Measurements from ENCODE around the gene RMI2.

RMI2 gene

DNA sequence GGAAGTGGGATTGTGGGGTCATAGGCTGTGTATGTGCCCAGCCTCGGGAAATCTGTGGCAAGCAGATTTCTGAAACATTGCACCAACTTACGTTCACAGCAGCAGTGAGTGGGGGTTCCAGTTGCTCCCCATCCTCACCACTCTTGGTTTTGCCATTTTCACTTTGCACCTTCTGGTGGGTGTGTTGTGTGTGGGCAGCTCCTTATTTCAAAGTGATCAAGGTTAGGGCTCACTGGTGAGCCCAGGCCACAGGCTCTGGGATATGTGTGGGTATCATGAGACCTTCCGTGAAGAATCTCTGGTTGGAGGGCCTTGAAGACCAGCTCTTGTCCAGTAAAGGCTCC, 34.7 kb upstream of the RMI2 start:
- Histone ChIP-seq H3K9ac (ENCODE audit: low read depth in 1 of 2, low read length in 2 of 2) (no peak overlapping the region), H3K27me3 (ENCODE audit: control insufficient read depth in 1 of 2, insufficient read depth in 2 of 2, low read length in 2 of 2) (no peaks in the 10 kb centered on the region), H3K36me3 (ENCODE audit: control insufficient read depth in 1 of 2, insufficient read depth in 2 of 2, low read length in 2 of 2) (no peaks in the 10 kb centered on the region), H3K4me1 (ENCODE audit: control insufficient read depth in 1 of 2, insufficient read depth in 2 of 2, low read length in 2 of 2) (peaks cover 17 to 23% of the 10 kb centered on the region in 2 donors), H3K27ac (ENCODE audit: low read depth, low read length) (no peak overlapping the region), H3K9me3 (ENCODE audit: control insufficient read depth in 1 of 2, low read length in 2 of 2) (no peaks in the 10 kb centered on the region), H3K4me3 (ENCODE audit: low read depth in 1 of 2, low read length in 2 of 2) (no peak overlapping the region)

GRCh38 chr16:11310997-11311561, 34.2 kb upstream of the RMI2 start:
- no peak overlapping the region for H3K27ac ChIP-seq (ENCODE audit: low read depth, low read length)
- H3K27me3 ChIP-seq (ENCODE audit: control insufficient read depth in 1 of 2, insufficient read depth in 2 of 2, low read length in 2 of 2) = no peaks in the 10 kb centered on the region
- peaks cover 17 to 23% of the 10 kb centered on the region in 2 donors for H3K4me1 ChIP-seq (ENCODE audit: control insufficient read depth in 1 of 2, insufficient read depth in 2 of 2, low read length in 2 of 2)

GRCh38 chr16:11312718-11313492, 32.4 kb upstream of the RMI2 start:
- Histone ChIP-seq H3K9ac (ENCODE audit: low read depth in 1 of 2, low read length in 2 of 2) (peak overlapping the region in 1 of 2 donors; percentile 18), H3K27ac (ENCODE audit: low read depth, low read length) (no peak overlapping the region)

More at GRCh38 chr16:11310997-11311561, 34.2 kb upstream of the RMI2 start:
- Histone ChIP-seq H3K9ac (ENCODE audit: low read depth in 1 of 2, low read length in 2 of 2) (no peak overlapping the region), H3K4me3 (ENCODE audit: low read depth in 1 of 2, low read length in 2 of 2) (no peak overlapping the region), H3K36me3 (ENCODE audit: control insufficient read depth in 1 of 2, insufficient read depth in 2 of 2, low read length in 2 of 2) (no peaks in the 10 kb centered on the region), H3K9me3 (ENCODE audit: control insufficient read depth in 1 of 2, low read length in 2 of 2) (no peaks in the 10 kb centered on the region)

GRCh38 chr16:11313493-11314308, 31.6 kb upstream of the RMI2 start:
- no peak overlapping the region for H3K9ac ChIP-seq (ENCODE audit: low read depth in 1 of 2, low read length in 2 of 2)
- H3K27ac ChIP-seq (ENCODE audit: low read depth, low read length) = no peak overlapping the region
- H3K36me3 ChIP-seq (ENCODE audit: control insufficient read depth in 1 of 2, insufficient read depth in 2 of 2, low read length in 2 of 2) = no peaks in the 10 kb centered on the region
- H3K4me1 ChIP-seq (ENCODE audit: control insufficient read depth in 1 of 2, insufficient read depth in 2 of 2, low read length in 2 of 2) = peaks cover 14 to 17% of the 10 kb centered on the region in 2 donors
- no peaks in the 10 kb centered on the region for H3K27me3 ChIP-seq (ENCODE audit: control insufficient read depth in 1 of 2, insufficient read depth in 2 of 2, low read length in 2 of 2)
- H3K9me3 ChIP-seq (ENCODE audit: control insufficient read depth in 1 of 2, low read length in 2 of 2) = no peaks in the 10 kb centered on the region
- H3K4me3 ChIP-seq (ENCODE audit: low read depth in 1 of 2, low read length in 2 of 2) = no peak overlapping the region

More at GRCh38 chr16:11312718-11313492, 32.4 kb upstream of the RMI2 start:
- Histone ChIP-seq H3K4me1 (ENCODE audit: control insufficient read depth in 1 of 2, insufficient read depth in 2 of 2, low read length in 2 of 2) (peaks cover 14 to 17% of the 10 kb centered on the region in 2 donors), H3K27me3 (ENCODE audit: control insufficient read depth in 1 of 2, insufficient read depth in 2 of 2, low read length in 2 of 2) (no peaks in the 10 kb centered on the region), H3K4me3 (ENCODE audit: low read depth in 1 of 2, low read length in 2 of 2) (no peak overlapping the region), H3K9me3 (ENCODE audit: control insufficient read depth in 1 of 2, low read length in 2 of 2) (no peaks in the 10 kb centered on the region), H3K36me3 (ENCODE audit: control insufficient read depth in 1 of 2, insufficient read depth in 2 of 2, low read length in 2 of 2) (no peaks in the 10 kb centered on the region)

- H3K27ac ChIP-seq (ENCODE audit: low read depth, low read length) = no peak overlapping the region
- no peak overlapping the region for H3K4me3 ChIP-seq (ENCODE audit: low read depth in 1 of 2, low read length in 2 of 2)
- H3K27me3 ChIP-seq (ENCODE audit: control insufficient read depth in 1 of 2, insufficient read depth in 2 of 2, low read length in 2 of 2) = no peaks in the 10 kb centered on the region
- peaks cover 14 to 17% of the 10 kb centered on the region in 2 donors for H3K4me1 ChIP-seq (ENCODE audit: control insufficient read depth in 1 of 2, insufficient read depth in 2 of 2, low read length in 2 of 2)
- no peak overlapping the region for H3K9ac ChIP-seq (ENCODE audit: low read depth in 1 of 2, low read length in 2 of 2)
- H3K36me3 ChIP-seq (ENCODE audit: control insufficient read depth in 1 of 2, insufficient read depth in 2 of 2, low read length in 2 of 2) = no peaks in the 10 kb centered on the region
- no peaks in the 10 kb centered on the region for H3K9me3 ChIP-seq (ENCODE audit: control insufficient read depth in 1 of 2, low read length in 2 of 2)
Observed at GRCh38 chr16:11314309-11314894, 30.9 kb upstream of the RMI2 start.

GRCh38 chr16:11315510-11315909, 29.7 kb upstream of the RMI2 start:
- Histone ChIP-seq H3K9ac (ENCODE audit: low read depth in 1 of 2, low read length in 2 of 2) (no peak overlapping the region), H3K4me3 (ENCODE audit: low read depth in 1 of 2, low read length in 2 of 2) (no peak overlapping the region), H3K27me3 (ENCODE audit: control insufficient read depth in 1 of 2, insufficient read depth in 2 of 2, low read length in 2 of 2) (no peaks in the 10 kb centered on the region), H3K9me3 (ENCODE audit: control insufficient read depth in 1 of 2, low read length in 2 of 2) (no peaks in the 10 kb centered on the region), H3K27ac (ENCODE audit: low read depth, low read length) (no peak overlapping the region), H3K36me3 (ENCODE audit: control insufficient read depth in 1 of 2, insufficient read depth in 2 of 2, low read length in 2 of 2) (no peaks in the 10 kb centered on the region), H3K4me1 (ENCODE audit: control insufficient read depth in 1 of 2, insufficient read depth in 2 of 2, low read length in 2 of 2) (peaks cover 11 to 14% of the 10 kb centered on the region in 2 donors)

DNA sequence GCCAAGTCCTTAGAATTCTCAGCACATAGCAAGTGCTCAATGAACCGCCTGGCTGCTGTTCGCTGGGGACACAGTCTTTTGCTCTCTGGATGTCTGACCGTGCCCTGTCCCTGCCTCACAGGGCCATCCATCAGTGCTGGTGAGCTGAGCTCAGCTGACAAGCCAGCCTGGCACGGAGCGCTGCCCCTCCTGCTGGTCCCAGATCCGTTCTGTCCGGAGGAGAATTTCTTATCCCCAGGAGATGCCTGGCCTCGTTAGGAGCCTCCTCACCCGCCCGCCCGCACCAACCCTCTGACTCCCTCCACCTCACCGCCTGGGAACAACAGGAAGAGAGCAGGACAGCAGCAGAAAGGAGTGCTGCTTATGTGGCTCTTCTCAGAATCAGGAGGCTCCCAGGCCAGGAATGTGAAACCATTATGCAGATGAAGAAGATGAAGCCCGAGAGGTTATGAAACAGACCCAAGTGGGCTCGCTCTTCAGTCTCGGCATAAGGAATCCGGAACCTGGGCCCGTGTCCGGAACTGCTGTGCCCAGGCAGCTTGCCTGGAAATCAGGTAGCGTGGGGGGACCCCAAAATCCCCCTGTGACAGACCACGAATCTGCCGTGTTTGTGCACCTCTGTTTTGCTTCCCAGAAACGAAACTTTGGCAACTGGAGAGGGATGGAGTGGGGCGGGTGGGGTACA, 28.8 kb upstream of the RMI2 start:
- H3K9ac ChIP-seq (ENCODE audit: low read depth in 1 of 2, low read length in 2 of 2) = no peak overlapping the region

GRCh38 chr16:11318817-11319216, 26.4 kb upstream of the RMI2 start:
- no peaks in the 10 kb centered on the region for H3K4me1 ChIP-seq (ENCODE audit: control insufficient read depth in 1 of 2, insufficient read depth in 2 of 2, low read length in 2 of 2)
- H3K36me3 ChIP-seq (ENCODE audit: control insufficient read depth in 1 of 2, insufficient read depth in 2 of 2, low read length in 2 of 2) = no peaks in the 10 kb centered on the region
- H3K9ac ChIP-seq (ENCODE audit: low read depth in 1 of 2, low read length in 2 of 2) = no peak overlapping the region
- no peaks in the 10 kb centered on the region for H3K27me3 ChIP-seq (ENCODE audit: control insufficient read depth in 1 of 2, insufficient read depth in 2 of 2, low read length in 2 of 2)
- no peak overlapping the region for H3K27ac ChIP-seq (ENCODE audit: low read depth, low read length)
- no peak overlapping the region for H3K4me3 ChIP-seq (ENCODE audit: low read depth in 1 of 2, low read length in 2 of 2)
- H3K9me3 ChIP-seq (ENCODE audit: control insufficient read depth in 1 of 2, low read length in 2 of 2) = no peaks in the 10 kb centered on the region

More for the DNA sequence above, 28.8 kb upstream of the RMI2 start:
- no peaks in the 10 kb centered on the region for H3K9me3 ChIP-seq (ENCODE audit: control insufficient read depth in 1 of 2, low read length in 2 of 2)
- no peak overlapping the region for H3K27ac ChIP-seq (ENCODE audit: low read depth, low read length)
- H3K4me1 ChIP-seq (ENCODE audit: control insufficient read depth in 1 of 2, insufficient read depth in 2 of 2, low read length in 2 of 2) = peaks cover 11 to 14% of the 10 kb centered on the region in 2 donors
- H3K27me3 ChIP-seq (ENCODE audit: control insufficient read depth in 1 of 2, insufficient read depth in 2 of 2, low read length in 2 of 2) = no peaks in the 10 kb centered on the region
- H3K4me3 ChIP-seq (ENCODE audit: low read depth in 1 of 2, low read length in 2 of 2) = no peak overlapping the region
- no peaks in the 10 kb centered on the region for H3K36me3 ChIP-seq (ENCODE audit: control insufficient read depth in 1 of 2, insufficient read depth in 2 of 2, low read length in 2 of 2)

- H3K27ac ChIP-seq (ENCODE audit: low read depth, low read length) = no peak overlapping the region
Observed at GRCh38 chr16:11319529-11320146, 25.6 kb upstream of the RMI2 start.

More at GRCh38 chr16:11319529-11320146, 25.6 kb upstream of the RMI2 start:
- H3K36me3 ChIP-seq (ENCODE audit: control insufficient read depth in 1 of 2, insufficient read depth in 2 of 2, low read length in 2 of 2) = no peaks in the 10 kb centered on the region
- H3K9ac ChIP-seq (ENCODE audit: low read depth in 1 of 2, low read length in 2 of 2) = no peak overlapping the region
- H3K4me1 ChIP-seq (ENCODE audit: control insufficient read depth in 1 of 2, insufficient read depth in 2 of 2, low read length in 2 of 2) = no peaks in the 10 kb centered on the region
- no peak overlapping the region for H3K4me3 ChIP-seq (ENCODE audit: low read depth in 1 of 2, low read length in 2 of 2)
- H3K9me3 ChIP-seq (ENCODE audit: control insufficient read depth in 1 of 2, low read length in 2 of 2) = no peaks in the 10 kb centered on the region
- no peaks in the 10 kb centered on the region for H3K27me3 ChIP-seq (ENCODE audit: control insufficient read depth in 1 of 2, insufficient read depth in 2 of 2, low read length in 2 of 2)
